IMR-90 (cell line): Measurements from ENCODE around the gene BCDIN3D. TPM values are rescaled to one million over a fixed set of nuclear protein-coding genes. Genes with fewer than 3 reads are reported as not detected.

Source experiments
- ATAC-seq: fragments of 200-7000 bp; cut with Tn5 transposase; 2 replicates; pipeline ENCODE4 v1.9.1; 2020; ENCODE audit warnings: low read depth, mild to moderate bottlenecking, moderate library complexity
- BruUV-seq: library from RNA; stranded (reverse); fragments of 400-500 nt; replicated peaks from 2 replicates; lab custom pipeline; 2021; lab: Mats Ljungman, UMichigan
- CTCF ChIA-PET: fragments of 300-600 bp; formaldehyde crosslinking; extraction: SDS; loops from one replicate; lab custom pipeline; 2021; ENCODE audit warnings: antibody characterized with exemption; lab: Yijun Ruan, JAX
- POLR2A ChIA-PET: fragments of 300-600 bp; sonication (Branson Sonifier 250); formaldehyde crosslinking; loops from one replicate; lab custom pipeline; 2022; ENCODE audit warnings: antibody characterized with exemption; ENCODE audit not compliant: unreplicated experiment; lab: Charles Lee
- DNase-seq: peaks from one replicate; pipeline ENCODE4 v3.0.0; 2013
- H2AFZ ChIP-seq: replicated peaks from 2 replicates; pipeline ENCODE3; 2013; ENCODE audit warnings: low read length, mild to moderate bottlenecking; ENCODE audit not compliant: poor library complexity
- H2AK5ac ChIP-seq: 2 replicates; pipeline ENCODE4 v1.6.1; 2013; ENCODE audit warnings: low read depth, low read length, inconsistent platforms
- H2AK9ac ChIP-seq: replicated peaks from 2 replicates; pipeline ENCODE3; 2013; ENCODE audit warnings: mild to moderate bottlenecking, low read depth, low read length, moderate library complexity; ENCODE audit not compliant: poor library complexity
- H2BK120ac ChIP-seq: 2 replicates; pipeline ENCODE4 v1.6.1; 2013; ENCODE audit warnings: low read depth, low read length, inconsistent platforms
- H2BK15ac ChIP-seq: 3 replicates; pipeline ENCODE4 v1.6.1; 2013; ENCODE audit warnings: low read depth, low read length, inconsistent platforms
- H2BK20ac ChIP-seq: 2 replicates; pipeline ENCODE4 v1.6.1; 2013; ENCODE audit warnings: low read depth, mild to moderate bottlenecking, inconsistent platforms, low read length, moderate library complexity
- H2BK5ac ChIP-seq: 2 replicates; pipeline ENCODE4 v1.6.1; 2013; ENCODE audit warnings: mild to moderate bottlenecking, low read depth, low read length, inconsistent platforms; ENCODE audit not compliant: poor library complexity, severe bottlenecking
- H3K14ac ChIP-seq: replicated peaks from 2 replicates; pipeline ENCODE4 v1.6.1; 2013; ENCODE audit warnings: low read depth, low read length, inconsistent platforms
- H3K18ac ChIP-seq: 2 replicates; pipeline ENCODE4 v1.6.1; 2013; ENCODE audit warnings: low read depth, low read length, control low read depth
- H3K23ac ChIP-seq: 2 replicates; pipeline ENCODE4 v1.6.1; 2013; ENCODE audit warnings: low read depth, low read length, inconsistent platforms
- H3K27ac ChIP-seq: 2 replicates; pipeline ENCODE4 v1.5.1; 2013; ENCODE audit warnings: mild to moderate bottlenecking, control low read depth, low read length; ENCODE audit not compliant: insufficient read depth
- H3K27me3 ChIP-seq: 2 replicates; pipeline ENCODE4 v1.6.1; 2013; ENCODE audit warnings: low read length; ENCODE audit not compliant: control insufficient read depth, insufficient read depth
- H3K36me3 ChIP-seq: 2 replicates; pipeline ENCODE4 v1.6.1; 2013; ENCODE audit warnings: low read length, mixed read lengths; ENCODE audit not compliant: control insufficient read depth, insufficient read depth
- H3K4ac ChIP-seq: 2 replicates; pipeline ENCODE4 v1.6.1; 2013; ENCODE audit warnings: low read depth, low read length, inconsistent platforms
- H3K4me1 ChIP-seq: 2 replicates; pipeline ENCODE4 v1.6.1; 2013; ENCODE audit warnings: low read length, mixed read lengths; ENCODE audit not compliant: control insufficient read depth, insufficient read depth
- H3K4me2 ChIP-seq: 2 replicates; pipeline ENCODE4 v1.6.1; 2013; ENCODE audit warnings: low read depth, mild to moderate bottlenecking, control low read depth, low read length, moderate library complexity
- H3K4me3 ChIP-seq: 2 replicates; pipeline ENCODE4 v1.5.1; 2013; ENCODE audit warnings: low read depth, mild to moderate bottlenecking, control low read depth, low read length, moderate library complexity; ENCODE audit not compliant: insufficient read depth
- H3K56ac ChIP-seq: 2 replicates; pipeline ENCODE4 v1.6.1; 2013; ENCODE audit warnings: low read length, inconsistent platforms; ENCODE audit not compliant: insufficient read depth; ENCODE audit errors: extremely low read depth
- H3K79me1 ChIP-seq, 2 experiments: 2 replicates each; pipeline ENCODE4 v1.6.1; 2013; ENCODE audit warnings: low read length in 2 of 2, inconsistent platforms in 1 of 2, low read depth in 1 of 2
- H3K9ac ChIP-seq: 2 replicates; pipeline ENCODE4 v1.6.1; 2013; ENCODE audit warnings: low read depth, low read length, control low read depth
- H3K9me1 ChIP-seq: 2 replicates; pipeline ENCODE4 v1.6.1; 2013; ENCODE audit warnings: low read length, inconsistent platforms; ENCODE audit not compliant: insufficient read depth
- H3K9me3 ChIP-seq: 2 replicates; pipeline ENCODE4 v1.6.1; 2013; ENCODE audit warnings: low read length; ENCODE audit not compliant: control insufficient read depth, insufficient read depth
- H4K20me1 ChIP-seq: 2 replicates; pipeline ENCODE4 v1.6.1; 2013; ENCODE audit warnings: low read length, inconsistent platforms; ENCODE audit not compliant: insufficient read depth
- H4K5ac ChIP-seq: 2 replicates; pipeline ENCODE4 v1.6.1; 2013; ENCODE audit warnings: mild to moderate bottlenecking, low read depth, low read length, control low read depth
- H4K8ac ChIP-seq, 2 experiments: 2 replicates each; pipeline ENCODE4 v1.6.1; 2013; ENCODE audit warnings: low read depth in 2 of 2, low read length in 2 of 2, control low read depth in 1 of 2, inconsistent platforms in 1 of 2
- H4K91ac ChIP-seq: 2 replicates; pipeline ENCODE4 v1.6.1; 2013; ENCODE audit warnings: low read depth, low read length, inconsistent platforms; ENCODE audit not compliant: insufficient read depth
- BHLHE40 ChIP-seq: fragments of 150-350 bp; IDR thresholded peaks from 2 replicates; pipeline ENCODE4 v1.6.1; 2016; ENCODE audit warnings: mild to moderate bottlenecking, low read depth, low read length
- CEBPB ChIP-seq: IDR thresholded peaks from 2 replicates; pipeline ENCODE4 v1.6.1; 2012; ENCODE audit warnings: low read depth, low read length, improper control_type of control experiment
- CHD1 ChIP-seq: IDR thresholded peaks from 2 replicates; pipeline ENCODE4 v1.6.1; 2012; ENCODE audit warnings: low read depth, low read length, improper control_type of control experiment
- CTCF ChIP-seq: conservative IDR thresholded peaks from 2 replicates; pipeline ENCODE4 v1.5.1; 2012; ENCODE audit warnings: mild to moderate bottlenecking, low read depth, low read length, improper control_type of control experiment
- ELK1 ChIP-seq: fragments of 150-350 bp; IDR thresholded peaks from 2 replicates; pipeline ENCODE4 v1.6.1; 2016; ENCODE audit warnings: low read depth, mild to moderate bottlenecking, low read length, moderate library complexity, borderline replicate concordance
- FOS ChIP-seq: fragments of 150-350 bp; IDR thresholded peaks from 2 replicates; pipeline ENCODE4 v1.6.1; 2016; ENCODE audit warnings: low read depth, low read length
- MAFK ChIP-seq: IDR thresholded peaks from 2 replicates; pipeline ENCODE4 v1.6.1; 2012; ENCODE audit warnings: low read depth, low read length, improper control_type of control experiment
- MAZ ChIP-seq: IDR thresholded peaks from 2 replicates; pipeline ENCODE4 v1.6.1; 2012; ENCODE audit warnings: low read depth, mild to moderate bottlenecking, low read length, improper control_type of control experiment, moderate library complexity, borderline replicate concordance
- MXI1 ChIP-seq: IDR thresholded peaks from 2 replicates; pipeline ENCODE4 v1.6.1; 2012; ENCODE audit warnings: low read depth, mild to moderate bottlenecking, low read length, moderate library complexity, borderline replicate concordance
- NFE2L2 ChIP-seq: fragments of 150-350 bp; IDR thresholded peaks from 2 replicates; pipeline ENCODE4 v1.6.1; 2016; ENCODE audit warnings: low read depth, mild to moderate bottlenecking, low read length
- POLR2A ChIP-seq: IDR thresholded peaks from 2 replicates; pipeline ENCODE4 v1.6.1; 2012; ENCODE audit warnings: mild to moderate bottlenecking, low read depth, low read length
- RAD21 ChIP-seq: IDR thresholded peaks from 2 replicates; pipeline ENCODE4 v1.6.1; 2012; ENCODE audit warnings: low read length, improper control_type of control experiment
- RCOR1 ChIP-seq: IDR thresholded peaks from 2 replicates; pipeline ENCODE4 v1.6.1; 2012; ENCODE audit warnings: mild to moderate bottlenecking, low read length, improper control_type of control experiment; ENCODE audit not compliant: insufficient replicate concordance
- RFX5 ChIP-seq: IDR thresholded peaks from 2 replicates; pipeline ENCODE4 v1.8.0; 2012; ENCODE audit warnings: low read depth, mild to moderate bottlenecking, low read length, moderate library complexity
- SMC3 ChIP-seq: fragments of 150-350 bp; IDR thresholded peaks from 2 replicates; pipeline ENCODE4 v1.6.1; 2016; ENCODE audit warnings: low read depth, mild to moderate bottlenecking, antibody characterized with exemption, low read length, moderate library complexity
- USF2 ChIP-seq: fragments of 150-350 bp; IDR thresholded peaks from 2 replicates; pipeline ENCODE4 v1.6.1; 2017; ENCODE audit warnings: mild to moderate bottlenecking, antibody characterized with exemption, low read length, low read depth
- WGBS, 2 experiments: methylation state at CpG; one replicate each; pipeline versions ENCODE4 v1.1.5 to v1.1.7; 2013; ENCODE audit warnings: missing lambda C conversion rate in 2 of 2; ENCODE audit not compliant: insufficient read length in 1 of 2; ENCODE audit errors: extremely low coverage in 2 of 2; 5-methylcytosine and 5-hydroxymethylcytosine counted together
- dilution Hi-C: fragments of 300-500 bp; cut with HindIII; formaldehyde crosslinking; loops from one replicate; pipeline ENCODE4 v1.14.3; 2018; ENCODE audit warnings: low sequenced_read_pairs; ENCODE audit not compliant: unreplicated experiment
- in situ Hi-C: fragments of 300-500 bp; cut with MboI; formaldehyde crosslinking; loops from 3 replicates; pipeline ENCODE4 v1.14.3; 2019; ENCODE audit warnings: low sequenced_read_pairs, inconsistent platforms, mixed read lengths
- intact Hi-C: fragments of 100-400 bp; cut with micrococcal nuclease; formaldehyde crosslinking; loops from 2 replicates; pipeline ENCODE4 v1.10.0; 2022
- polyA plus RNA-seq, 3 experiments: library from polyadenylated mRNA; depleted of rRNA; stranded (reverse); fragments of >200 nt; gene quantifications; 2 replicates each; pipeline ENCODE4 v1.2.3, GENCODE V29; 2012; ENCODE audit warnings: low replicate concordance in 1 of 3
- total RNA-seq: library from RNA; depleted of rRNA; stranded (reverse); fragments of >200 nt; gene quantifications from 2 replicates; pipeline ENCODE4 v1.2.3, GENCODE V29; 2012

BCDIN3D gene
- total and polyA plus RNA-seq, 2 of the 4 experiments (the other 2 are of a cell fraction): 2.3 TPM

GRCh38 chr12:49806321-49806813, 36.5 kb downstream of the BCDIN3D start:
- Histone ChIP-seq H4K20me1 (peaks cover 64% of the 10 kb centered on the region), H2BK5ac (no peak overlapping the region), H2AFZ (no peak overlapping the region), H2AK9ac (no peak overlapping the region), H3K4me2 (no peak overlapping the region), H3K18ac (no peak overlapping the region), H3K56ac (no peak overlapping the region), H4K8ac (no peak overlapping the region), H3K9ac (no peak overlapping the region), H3K4ac (no peak overlapping the region), H4K91ac (no peak overlapping the region), H3K23ac (no peak overlapping the region), H4K5ac (no peak overlapping the region), H3K27me3 (no peaks in the 10 kb centered on the region), H3K9me1 (peaks cover 10% of the 10 kb centered on the region), H2BK20ac (no peak overlapping the region), H3K4me3 (no peak overlapping the region), H3K9me3 (no peaks in the 10 kb centered on the region), H2AK5ac (no peak overlapping the region), H2BK15ac (no peak overlapping the region), H3K36me3 (peaks cover 52% of the 10 kb centered on the region), H3K4me1 (peaks cover 18% of the 10 kb centered on the region), H3K27ac (no peak overlapping the region), H3K14ac (no peak overlapping the region), H3K79me1 (peaks cover 16 to 68% of the 10 kb centered on the region in 2 experiments), H2BK120ac (no peak overlapping the region)
- intact Hi-C loops (no loop called here), in situ Hi-C loops (no loop called here), dilution Hi-C loops (no loop called here)
- no CpG with 5 or more reads among the region's 7 CpGs for WGBS, 2 experiments
- TF ChIP-seq MAFK (no peak), CEBPB (no peak), CTCF (no peak), RFX5 (no peak), RCOR1 (no peak), NFE2L2 (no peak), SMC3 (no peak), MXI1 (no peak), MAZ (no peak), FOS (no peak), RAD21 (no peak), POLR2A (no peak), ELK1 (no peak), BHLHE40 (no peak), USF2 (no peak), CHD1 (no peak)
- ChIA-PET POLR2A (no interaction called here), CTCF (no interaction called here)
- DNase-seq (no peak), ATAC-seq (no peak)
- no TSS peak for BruUV-seq
